WTC11 (cell line): Measurements from ENCODE around the gene ZNF282. TPM values are rescaled to one million over a fixed set of nuclear protein-coding genes. Genes with fewer than 3 reads are reported as not detected.
"Not testable (repeated sequence)": the region's sequence is repeated elsewhere in the genome, so short reads cannot be mapped to it uniquely, and the experiment has no call there.

Source experiments
- ATAC-seq: fragments of 200-7000 bp; cut with Tn5 transposase; 2 replicates; pipeline ENCODE4 v1.10.0; 2021; ENCODE audit warnings: mild to moderate bottlenecking, moderate library complexity
- CTCF ChIA-PET: fragments of 300-600 bp; sonication (Branson Sonifier 250); formaldehyde crosslinking; loops from one replicate; lab custom pipeline; 2021; ENCODE audit warnings: antibody characterized with exemption; lab: Charles Lee
- POLR2A ChIA-PET: fragments of 350-600 bp; sonication (Branson Sonifier 250); formaldehyde crosslinking; loops from one replicate; lab custom pipeline; 2021; ENCODE audit warnings: antibody characterized with exemption; lab: Charles Lee
- DNase-seq: peaks from one replicate; pipeline ENCODE4 v3.0.0; 2021; ENCODE audit warnings: low spot score
- H3K27ac Mint-ChIP-seq: 2 replicates; pipeline ENCODE4 v1.8.0; 2021; ENCODE audit warnings: mixed read lengths
- H3K27me3 Mint-ChIP-seq: 2 replicates; pipeline ENCODE4 v1.8.0; 2021; ENCODE audit warnings: low read depth, mild to moderate bottlenecking, moderate library complexity, mixed read lengths
- H3K36me3 Mint-ChIP-seq: 2 replicates; pipeline ENCODE4 v1.8.0; 2021; ENCODE audit warnings: mixed read lengths
- H3K4me1 Mint-ChIP-seq: 2 replicates; pipeline ENCODE4 v1.8.0; 2022; ENCODE audit warnings: mixed read lengths
- H3K4me3 Mint-ChIP-seq: 2 replicates; pipeline ENCODE4 v1.8.0; 2021; ENCODE audit warnings: mild to moderate bottlenecking, moderate library complexity, mixed read lengths
- H3K9me3 Mint-ChIP-seq: 2 replicates; pipeline ENCODE4 v1.8.0; 2021; ENCODE audit warnings: mixed read lengths
- HMGA2 ChIP-seq: fragments of 250-450 bp; sonication (Bioruptor Pico); IDR thresholded peaks from 2 replicates; pipeline ENCODE4 v1.4.0; 2021; ENCODE audit warnings: mild to moderate bottlenecking, moderate library complexity
- IRF2 ChIP-seq: sonication (generic); formaldehyde crosslinking; IDR thresholded peaks from 2 replicates; pipeline ENCODE4 v1.8.0; 2022; ENCODE audit warnings: low read depth, missing genetic modification reagents, borderline replicate concordance
- NR3C1 ChIP-seq: sonication (generic); formaldehyde crosslinking; conservative IDR thresholded peaks from 2 replicates; pipeline ENCODE4 v1.8.1; 2023; ENCODE audit warnings: low read depth, mild to moderate bottlenecking, missing genetic modification reagents
- RELA ChIP-seq: sonication (generic); formaldehyde crosslinking; IDR thresholded peaks from 2 replicates; pipeline ENCODE4 v1.8.1; 2022; ENCODE audit warnings: missing genetic modification reagents, mild to moderate bottlenecking, borderline replicate concordance
- TCF7 ChIP-seq: sonication (generic); formaldehyde crosslinking; IDR thresholded peaks from 2 replicates; pipeline ENCODE4 v1.8.0; 2022; ENCODE audit warnings: mild to moderate bottlenecking, low read depth, missing genetic modification reagents, moderate library complexity
- ZNF396 ChIP-seq: fragments of 250-450 bp; sonication (Bioruptor Pico); IDR thresholded peaks from 2 replicates; pipeline ENCODE4 v1.8.0; 2021; ENCODE audit warnings: mild to moderate bottlenecking, moderate library complexity, borderline replicate concordance
- ZNF512 ChIP-seq: sonication (generic); formaldehyde crosslinking; IDR thresholded peaks from 2 replicates; pipeline ENCODE4 v1.8.1; 2022; ENCODE audit warnings: missing genetic modification reagents, borderline replicate concordance
- total RNA-seq: library from RNA; stranded (reverse); gene quantifications from 3 replicates; pipeline ENCODE4 v1.2.3, GENCODE V29; 2021
- TF ChIP-seq, protein P1 (sequence below): sonication (generic); formaldehyde crosslinking; IDR thresholded peaks from 2 replicates; pipeline ENCODE4 v1.8.0; 2023; ENCODE audit warnings: mild to moderate bottlenecking, missing genetic modification reagents
- TF ChIP-seq, protein P2 (sequence below): sonication (generic); formaldehyde crosslinking; IDR thresholded peaks from 2 replicates; pipeline ENCODE4 v1.8.1; 2023; ENCODE audit warnings: mild to moderate bottlenecking, missing genetic modification reagents
- TF ChIP-seq, protein P3 (sequence below): sonication (generic); formaldehyde crosslinking; IDR thresholded peaks from 2 replicates; pipeline ENCODE4 v1.8.0; 2023; ENCODE audit warnings: missing genetic modification reagents
- TF ChIP-seq, protein P4 (sequence below): sonication (generic); formaldehyde crosslinking; IDR thresholded peaks from 2 replicates; pipeline ENCODE4 v1.8.0; 2023; ENCODE audit warnings: missing genetic modification reagents, mild to moderate bottlenecking, borderline replicate concordance
- TF ChIP-seq, protein P5 (sequence below): sonication (generic); formaldehyde crosslinking; IDR thresholded peaks from 2 replicates; pipeline ENCODE4 v1.8.1; 2022; ENCODE audit warnings: low read depth, mild to moderate bottlenecking, moderate library complexity, missing genetic modification reagents, borderline replicate concordance

ZNF282 gene
- total RNA-seq, 1 experiment from 2014 or later = 38.5 TPM

DNA sequence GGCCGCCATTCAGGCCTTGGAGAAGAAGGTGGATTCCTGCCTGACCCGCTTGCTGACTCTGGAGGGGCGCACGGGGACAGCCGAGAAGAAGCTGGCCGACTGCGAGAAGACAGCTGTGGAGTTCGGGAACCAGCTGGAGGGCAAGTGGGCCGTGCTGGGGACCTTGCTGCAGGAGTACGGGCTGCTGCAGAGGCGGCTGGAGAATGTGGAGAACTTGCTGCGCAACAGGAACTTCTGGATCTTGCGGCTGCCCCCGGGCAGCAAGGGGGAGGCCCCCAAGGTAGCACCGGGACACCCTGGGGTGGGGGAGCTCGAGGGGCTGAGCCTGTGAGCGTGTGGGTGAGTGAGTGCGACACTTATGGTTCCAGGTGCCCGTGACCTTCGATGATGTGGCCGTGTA lies 71.1 kb downstream of the ZNF282 start (continued):
- TF ChIP-seq, protein P1, sequence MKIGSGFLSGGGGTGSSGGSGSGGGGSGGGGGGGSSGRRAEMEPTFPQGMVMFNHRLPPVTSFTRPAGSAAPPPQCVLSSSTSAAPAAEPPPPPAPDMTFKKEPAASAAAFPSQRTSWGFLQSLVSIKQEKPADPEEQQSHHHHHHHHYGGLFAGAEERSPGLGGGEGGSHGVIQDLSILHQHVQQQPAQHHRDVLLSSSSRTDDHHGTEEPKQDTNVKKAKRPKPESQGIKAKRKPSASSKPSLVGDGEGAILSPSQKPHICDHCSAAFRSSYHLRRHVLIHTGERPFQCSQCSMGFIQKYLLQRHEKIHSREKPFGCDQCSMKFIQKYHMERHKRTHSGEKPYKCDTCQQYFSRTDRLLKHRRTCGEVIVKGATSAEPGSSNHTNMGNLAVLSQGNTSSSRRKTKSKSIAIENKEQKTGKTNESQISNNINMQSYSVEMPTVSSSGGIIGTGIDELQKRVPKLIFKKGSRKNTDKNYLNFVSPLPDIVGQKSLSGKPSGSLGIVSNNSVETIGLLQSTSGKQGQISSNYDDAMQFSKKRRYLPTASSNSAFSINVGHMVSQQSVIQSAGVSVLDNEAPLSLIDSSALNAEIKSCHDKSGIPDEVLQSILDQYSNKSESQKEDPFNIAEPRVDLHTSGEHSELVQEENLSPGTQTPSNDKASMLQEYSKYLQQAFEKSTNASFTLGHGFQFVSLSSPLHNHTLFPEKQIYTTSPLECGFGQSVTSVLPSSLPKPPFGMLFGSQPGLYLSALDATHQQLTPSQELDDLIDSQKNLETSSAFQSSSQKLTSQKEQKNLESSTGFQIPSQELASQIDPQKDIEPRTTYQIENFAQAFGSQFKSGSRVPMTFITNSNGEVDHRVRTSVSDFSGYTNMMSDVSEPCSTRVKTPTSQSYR (CRISPR knock-in tag) = no peak
- TF ChIP-seq IRF2 = no peak

- Mint-ChIP-seq H3K4me3 (no peak overlapping the region), H3K4me1 (no peaks in the 10 kb centered on the region), H3K27me3 (peaks cover under 1% of the 10 kb centered on the region; the same call in 1 of the 2 replicates), H3K9me3 (no peaks in the 10 kb centered on the region), H3K36me3 (peaks cover 33% of the 10 kb centered on the region), H3K27ac (no peak overlapping the region)
- DNase-seq (no peak), ATAC-seq (no peak)
- ChIA-PET CTCF (no interaction called here), POLR2A (no interaction called here)
- TF ChIP-seq TCF7 (CRISPR knock-in tag) (no peak), ZNF512 (CRISPR knock-in tag) (no peak), HMGA2 (CRISPR knock-in tag) (no peak), ZNF396 (CRISPR knock-in tag) (no peak), NR3C1 (CRISPR knock-in tag) (no peak), RELA (CRISPR knock-in tag) (no peak)
- TF ChIP-seq, protein P2, sequence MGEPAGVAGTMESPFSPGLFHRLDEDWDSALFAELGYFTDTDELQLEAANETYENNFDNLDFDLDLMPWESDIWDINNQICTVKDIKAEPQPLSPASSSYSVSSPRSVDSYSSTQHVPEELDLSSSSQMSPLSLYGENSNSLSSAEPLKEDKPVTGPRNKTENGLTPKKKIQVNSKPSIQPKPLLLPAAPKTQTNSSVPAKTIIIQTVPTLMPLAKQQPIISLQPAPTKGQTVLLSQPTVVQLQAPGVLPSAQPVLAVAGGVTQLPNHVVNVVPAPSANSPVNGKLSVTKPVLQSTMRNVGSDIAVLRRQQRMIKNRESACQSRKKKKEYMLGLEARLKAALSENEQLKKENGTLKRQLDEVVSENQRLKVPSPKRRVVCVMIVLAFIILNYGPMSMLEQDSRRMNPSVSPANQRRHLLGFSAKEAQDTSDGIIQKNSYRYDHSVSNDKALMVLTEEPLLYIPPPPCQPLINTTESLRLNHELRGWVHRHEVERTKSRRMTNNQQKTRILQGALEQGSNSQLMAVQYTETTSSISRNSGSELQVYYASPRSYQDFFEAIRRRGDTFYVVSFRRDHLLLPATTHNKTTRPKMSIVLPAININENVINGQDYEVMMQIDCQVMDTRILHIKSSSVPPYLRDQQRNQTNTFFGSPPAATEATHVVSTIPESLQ (CRISPR knock-in tag) = no peak
- TF ChIP-seq, protein P3, sequence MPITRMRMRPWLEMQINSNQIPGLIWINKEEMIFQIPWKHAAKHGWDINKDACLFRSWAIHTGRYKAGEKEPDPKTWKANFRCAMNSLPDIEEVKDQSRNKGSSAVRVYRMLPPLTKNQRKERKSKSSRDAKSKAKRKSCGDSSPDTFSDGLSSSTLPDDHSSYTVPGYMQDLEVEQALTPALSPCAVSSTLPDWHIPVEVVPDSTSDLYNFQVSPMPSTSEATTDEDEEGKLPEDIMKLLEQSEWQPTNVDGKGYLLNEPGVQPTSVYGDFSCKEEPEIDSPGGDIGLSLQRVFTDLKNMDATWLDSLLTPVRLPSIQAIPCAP (CRISPR knock-in tag) = no peak
- TF ChIP-seq, protein P4, sequence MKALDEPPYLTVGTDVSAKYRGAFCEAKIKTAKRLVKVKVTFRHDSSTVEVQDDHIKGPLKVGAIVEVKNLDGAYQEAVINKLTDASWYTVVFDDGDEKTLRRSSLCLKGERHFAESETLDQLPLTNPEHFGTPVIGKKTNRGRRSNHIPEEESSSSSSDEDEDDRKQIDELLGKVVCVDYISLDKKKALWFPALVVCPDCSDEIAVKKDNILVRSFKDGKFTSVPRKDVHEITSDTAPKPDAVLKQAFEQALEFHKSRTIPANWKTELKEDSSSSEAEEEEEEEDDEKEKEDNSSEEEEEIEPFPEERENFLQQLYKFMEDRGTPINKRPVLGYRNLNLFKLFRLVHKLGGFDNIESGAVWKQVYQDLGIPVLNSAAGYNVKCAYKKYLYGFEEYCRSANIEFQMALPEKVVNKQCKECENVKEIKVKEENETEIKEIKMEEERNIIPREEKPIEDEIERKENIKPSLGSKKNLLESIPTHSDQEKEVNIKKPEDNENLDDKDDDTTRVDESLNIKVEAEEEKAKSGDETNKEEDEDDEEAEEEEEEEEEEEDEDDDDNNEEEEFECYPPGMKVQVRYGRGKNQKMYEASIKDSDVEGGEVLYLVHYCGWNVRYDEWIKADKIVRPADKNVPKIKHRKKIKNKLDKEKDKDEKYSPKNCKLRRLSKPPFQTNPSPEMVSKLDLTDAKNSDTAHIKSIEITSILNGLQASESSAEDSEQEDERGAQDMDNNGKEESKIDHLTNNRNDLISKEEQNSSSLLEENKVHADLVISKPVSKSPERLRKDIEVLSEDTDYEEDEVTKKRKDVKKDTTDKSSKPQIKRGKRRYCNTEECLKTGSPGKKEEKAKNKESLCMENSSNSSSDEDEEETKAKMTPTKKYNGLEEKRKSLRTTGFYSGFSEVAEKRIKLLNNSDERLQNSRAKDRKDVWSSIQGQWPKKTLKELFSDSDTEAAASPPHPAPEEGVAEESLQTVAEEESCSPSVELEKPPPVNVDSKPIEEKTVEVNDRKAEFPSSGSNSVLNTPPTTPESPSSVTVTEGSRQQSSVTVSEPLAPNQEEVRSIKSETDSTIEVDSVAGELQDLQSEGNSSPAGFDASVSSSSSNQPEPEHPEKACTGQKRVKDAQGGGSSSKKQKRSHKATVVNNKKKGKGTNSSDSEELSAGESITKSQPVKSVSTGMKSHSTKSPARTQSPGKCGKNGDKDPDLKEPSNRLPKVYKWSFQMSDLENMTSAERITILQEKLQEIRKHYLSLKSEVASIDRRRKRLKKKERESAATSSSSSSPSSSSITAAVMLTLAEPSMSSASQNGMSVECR (CRISPR knock-in tag) = no peak
- TF ChIP-seq, protein P5, sequence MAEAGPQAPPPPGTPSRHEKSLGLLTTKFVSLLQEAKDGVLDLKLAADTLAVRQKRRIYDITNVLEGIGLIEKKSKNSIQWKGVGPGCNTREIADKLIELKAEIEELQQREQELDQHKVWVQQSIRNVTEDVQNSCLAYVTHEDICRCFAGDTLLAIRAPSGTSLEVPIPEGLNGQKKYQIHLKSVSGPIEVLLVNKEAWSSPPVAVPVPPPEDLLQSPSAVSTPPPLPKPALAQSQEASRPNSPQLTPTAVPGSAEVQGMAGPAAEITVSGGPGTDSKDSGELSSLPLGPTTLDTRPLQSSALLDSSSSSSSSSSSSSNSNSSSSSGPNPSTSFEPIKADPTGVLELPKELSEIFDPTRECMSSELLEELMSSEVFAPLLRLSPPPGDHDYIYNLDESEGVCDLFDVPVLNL = no peak
Measured at GRCh38 chr7:149267733-149268132, 72.4 kb downstream of the ZNF282 start.

- H3K4me3 Mint-ChIP-seq, H3K27ac Mint-ChIP-seq, H3K4me1 Mint-ChIP-seq, H3K27me3 Mint-ChIP-seq, DNase-seq, ATAC-seq, H3K9me3 Mint-ChIP-seq: not testable (repeated sequence)
- ChIA-PET CTCF (interaction anchor here (1.4 kb wide), 1 partner anchor 12 kb away, joined by 4 read pairs; the partner anchor contains the start of gene ZNF783), POLR2A (interaction anchor here (1.0 kb wide), 1 partner anchor 10 kb away, joined by 5 read pairs; no protein-coding TSS in a partner anchor)
- peaks cover 22% of the 10 kb centered on the region for H3K36me3 Mint-ChIP-seq
Measured at GRCh38 chr7:149274424-149274823, 79.1 kb downstream of the ZNF282 start.
